GM18861 (cell line): ENCODE results near the gene FAM20C.

Experiments used
- ATAC-seq: cut with Tn5 transposase; IDR thresholded peaks from one replicate; pipeline ENCODE4 v1.9.1; 2021; ENCODE audit not compliant: unreplicated experiment

FAM20C gene

GRCh38 chr7:300546-301290, 108.3 kb downstream of the FAM20C start:
- ATAC-seq, result no peak

- no peak for ATAC-seq
Observed at GRCh38 chr7:301291-302053, 109.1 kb downstream of the FAM20C start.

- no peak for ATAC-seq
Observed at GRCh38 chr7:302054-302992, 110.0 kb downstream of the FAM20C start.

- no peak for ATAC-seq
Observed at GRCh38 chr7:303425-303824, 111.1 kb downstream of the FAM20C start.

GRCh38 chr7:303884-304573, 111.7 kb downstream of the FAM20C start:
- no peak for ATAC-seq

- no peak for ATAC-seq
Observed at GRCh38 chr7:304574-305409, 112.4 kb downstream of the FAM20C start.

- no peak for ATAC-seq
Observed at GRCh38 chr7:305410-306151, 113.2 kb downstream of the FAM20C start.

GRCh38 chr7:307970-308369, 115.6 kb downstream of the FAM20C start:
- no peak for ATAC-seq

- ATAC-seq, result no peak
Observed at GRCh38 chr7:309586-310228, 117.3 kb downstream of the FAM20C start.
